Epithelial cell of proximal tubule (primary cell): ENCODE results near the gene TCAF1. TPM values are rescaled to one million over a fixed set of nuclear protein-coding genes. Genes with fewer than 3 reads are reported as not detected.
"Not testable (repeated sequence)": the region's sequence is repeated elsewhere in the genome, so short reads cannot be mapped to it uniquely, and the experiment has no call there.

Source experiments
- DNase-seq: peaks from one replicate; pipeline ENCODE4 v3.0.0-alpha.2; 2011; ENCODE audit warnings: low read depth
- H3K4me3 ChIP-seq: 2 replicates; pipeline ENCODE4 v1.5.1; 2011; ENCODE audit warnings: low read depth, mild to moderate bottlenecking, low read length
- CTCF ChIP-seq: conservative IDR thresholded peaks from 2 replicates; pipeline ENCODE4 v1.5.1; 2012; ENCODE audit warnings: low read depth, mild to moderate bottlenecking, low read length
- total RNA-seq: library from RNA; depleted of rRNA; stranded (reverse); fragments of >200 nt; gene quantifications from 2 replicates; pipeline ENCODE4 v1.2.3, GENCODE V29; 2015

Gene TCAF1
- total RNA-seq, 1 donor from 2014 or later: 49.0 TPM

GRCh38 chr7:143882020-143882603 lies 19.9 kb downstream of the TCAF1 start:
- DNase-seq: no peak
- TF ChIP-seq CTCF: no peak
- peak overlapping the region; percentile 67 for H3K4me3 ChIP-seq

- no peak overlapping the region for H3K4me3 ChIP-seq
- DNase-seq: no peak
- TF ChIP-seq CTCF: no peak
These were observed 23.1 kb downstream of the TCAF1 start for GRCh38 chr7:143878884-143879283.

- DNase-seq: no peak
- H3K4me3 ChIP-seq: no peak overlapping the region
- TF ChIP-seq CTCF: no peak
These were observed 24.9 kb downstream of the TCAF1 start for GRCh38 chr7:143877098-143877497.

GRCh38 chr7:143876218-143876617 lies 25.8 kb downstream of the TCAF1 start:
- no peak for DNase-seq
- no peak for TF ChIP-seq CTCF
- no peak overlapping the region for H3K4me3 ChIP-seq

- not testable (repeated sequence) for DNase-seq, H3K4me3 ChIP-seq
These were observed 28.7 kb downstream of the TCAF1 start for GRCh38 chr7:143873242-143873641.

- DNase-seq: not testable (repeated sequence)
These were observed 30.4 kb downstream of the TCAF1 start for GRCh38 chr7:143871534-143871933.

GRCh38 chr7:143857994-143858393 lies 44.0 kb downstream of the TCAF1 start:
- DNase-seq: not testable (repeated sequence)

More at GRCh38 chr7:143871534-143871933, 30.4 kb downstream of the TCAF1 start:
- not testable (repeated sequence) for H3K4me3 ChIP-seq

GRCh38 chr7:143855443-143855842 lies 46.5 kb downstream of the TCAF1 start:
- not testable (repeated sequence) for DNase-seq, H3K4me3 ChIP-seq

More at GRCh38 chr7:143857994-143858393, 44.0 kb downstream of the TCAF1 start:
- not testable (repeated sequence) for H3K4me3 ChIP-seq

- no peak for TF ChIP-seq CTCF
- no peak overlapping the region for H3K4me3 ChIP-seq
These were observed 51.3 kb downstream of the TCAF1 start for GRCh38 chr7:143850682-143851081.

More at GRCh38 chr7:143850682-143851081, 51.3 kb downstream of the TCAF1 start:
- DNase-seq: no peak
